Gastrocnemius medialis (tissue), 4 donors: Measurements from ENCODE around the gene SUMF1. TPM values are rescaled to one million over a fixed set of nuclear protein-coding genes. Genes with fewer than 3 reads are reported as not detected.

Source experiments
- ATAC-seq, 2 donors: fragments of 150-250 bp; one replicate each; pipeline ENCODE4 v1.9.1; 2016
- DNase-seq, 2 donors: peaks; one replicate each; pipeline ENCODE4 v3.0.0-alpha.2; 2019
- H3K27ac ChIP-seq, 4 donors: fragments of 200-600 bp; sonication (generic); 1 replicate in 1 of 4; 2 replicates in 3 of 4; pipeline ENCODE4 v1.5.1; 2016 to 2018; ENCODE audit warnings: mild to moderate bottlenecking in 2 of 4, moderate library complexity in 1 of 4
- H3K27me3 ChIP-seq, 3 donors: fragments of 200-600 bp; sonication (generic) in 2 of 3; 1 replicate in 1 of 3; 2 replicates in 2 of 3; pipeline versions ENCODE4 v1.5.1 to v1.6.0; 2016 to 2019; ENCODE audit warnings: mild to moderate bottlenecking in 1 of 3, moderate library complexity in 1 of 3
- H3K36me3 ChIP-seq, 2 donors: fragments of 200-600 bp; sonication (generic) in 1 of 2; one replicate each; pipeline ENCODE4 v1.5.1; 2017 to 2018
- H3K4me1 ChIP-seq, 2 donors: fragments of 200-600 bp; sonication (generic) in 1 of 2; one replicate each; pipeline ENCODE4 v1.5.1; 2016 to 2017; ENCODE audit warnings: mild to moderate bottlenecking in 2 of 2
- H3K4me3 ChIP-seq, 4 donors: fragments of 200-600 bp; sonication (generic) in 3 of 4; 1 replicate in 1 of 4; 2 replicates in 3 of 4; pipeline ENCODE4 v1.5.1; 2016 to 2019; ENCODE audit warnings: mild to moderate bottlenecking in 2 of 4
- H3K9me3 ChIP-seq, 3 donors: fragments of 200-600 bp; sonication (generic) in 2 of 3; 1 replicate in 1 of 3; 2 replicates in 2 of 3; pipeline ENCODE4 v1.5.1; 2016 to 2019
- CTCF ChIP-seq, 5 experiments: fragments of 450-650 bp in 3 of 5; fragments of 200-600 bp in 2 of 5; sonication (generic) in 2 of 5; IDR thresholded peaks in 4 of 5; conservative IDR thresholded peaks in 1 of 5; 1 replicate in 4 of 5; 2 replicates in 1 of 5; pipeline ENCODE4 v1.5.1; 2016 to 2019; ENCODE audit warnings: antibody characterized with exemption in 5 of 5, mild to moderate bottlenecking in 3 of 5, moderate library complexity in 3 of 5
- POLR2A ChIP-seq, 2 donors: fragments of 450-650 bp; IDR thresholded peaks; one replicate each; pipeline ENCODE4 v1.6.1; 2017; ENCODE audit warnings: antibody characterized with exemption in 2 of 2, mild to moderate bottlenecking in 2 of 2, moderate library complexity in 2 of 2
- in situ Hi-C, 4 donors: fragments of 200-750 bp; cut with MboI; loops; one replicate each; pipeline versions ENCODE4 v1.15.0 to v1.8.0; 2017; ENCODE audit warnings: low sequenced_read_pairs in 4 of 4
- intact Hi-C: fragments of 100-400 bp; cut with DNase I; formaldehyde crosslinking; loops from one replicate; pipeline ENCODE4 v1.15.1; 2023; ENCODE audit warnings: low total_unique reads
- total RNA-seq, 4 donors: library from RNA; depleted of rRNA; stranded (reverse); fragments of >200 nt; gene quantifications; one replicate each; pipeline versions ENCODE4 v1.1.0 to v1.2.3, GENCODE V29; 2016

SUMF1 gene
- total RNA-seq, 4 donors from 2014 or later = 4.4 to 9.4 (median 7.6) TPM

- in situ Hi-C loops = no loop called here
- Histone ChIP-seq H3K36me3 (no peaks in the 10 kb centered on the region), H3K4me1 (peaks cover 4% of the 10 kb centered on the region in 2 donors), H3K27me3 (no peaks in the 10 kb centered on the region), H3K9me3 (no peaks in the 10 kb centered on the region), H3K27ac (no peak overlapping the region), H3K4me3 (no peak overlapping the region)
- DNase-seq = no peak
- ATAC-seq = no peak
- intact Hi-C loops = no loop called here
- TF ChIP-seq CTCF (IDR thresholded peaks at IDR 0.05 in 4 of 5, conservative IDR thresholded peaks at IDR 0.05 in 1 of 5) (no peak), POLR2A (IDR thresholded peaks at IDR 0.05) (no peak)
Observed at GRCh38 chr3:4326868-4327267, 140.2 kb downstream of the SUMF1 start.

GRCh38 chr3:4323246-4324027 lies 143.6 kb downstream of the SUMF1 start:
- in situ Hi-C loops = no loop called here

GRCh38 chr3:4322635-4323034 lies 144.4 kb downstream of the SUMF1 start:
- H3K36me3 ChIP-seq = no peaks in the 10 kb centered on the region
- no peaks in the 10 kb centered on the region for H3K27me3 ChIP-seq
- DNase-seq (no peak), ATAC-seq (no peak)
- no peak overlapping the region for H3K27ac ChIP-seq
- peaks cover 4% of the 10 kb centered on the region in 2 donors for H3K4me1 ChIP-seq
- in situ Hi-C loops = no loop called here
- TF ChIP-seq POLR2A (IDR thresholded peaks at IDR 0.05) = no peak
- TF ChIP-seq CTCF (IDR thresholded peaks at IDR 0.05 in 4 of 5, conservative IDR thresholded peaks at IDR 0.05 in 1 of 5) = no peak
- H3K4me3 ChIP-seq = no peak overlapping the region
- H3K9me3 ChIP-seq = no peaks in the 10 kb centered on the region
- intact Hi-C loops = no loop called here

More at GRCh38 chr3:4323246-4324027, 143.6 kb downstream of the SUMF1 start:
- DNase-seq (no peak), ATAC-seq (no peak)
- Histone ChIP-seq H3K4me3 (no peak overlapping the region), H3K27ac (no peak overlapping the region), H3K36me3 (no peaks in the 10 kb centered on the region), H3K9me3 (no peaks in the 10 kb centered on the region), H3K27me3 (no peaks in the 10 kb centered on the region), H3K4me1 (peaks cover 4% of the 10 kb centered on the region in 2 donors)
- intact Hi-C loops = no loop called here
- TF ChIP-seq POLR2A (IDR thresholded peaks at IDR 0.05) (no peak), CTCF (IDR thresholded peaks at IDR 0.05 in 4 of 5, conservative IDR thresholded peaks at IDR 0.05 in 1 of 5) (no peak)

- no peaks in the 10 kb centered on the region for H3K9me3 ChIP-seq
- in situ Hi-C loops (no loop called here), intact Hi-C loops (no loop called here)
- H3K4me3 ChIP-seq = no peak overlapping the region
- ATAC-seq = no peak
- H3K27ac ChIP-seq = no peak overlapping the region
- H3K36me3 ChIP-seq = peaks cover 0 to 5% of the 10 kb centered on the region in 2 donors
- no peak for DNase-seq
- no peaks in the 10 kb centered on the region for H3K27me3 ChIP-seq
- no peak for TF ChIP-seq POLR2A (IDR thresholded peaks at IDR 0.05)
- TF ChIP-seq CTCF (IDR thresholded peaks at IDR 0.05 in 4 of 5, conservative IDR thresholded peaks at IDR 0.05 in 1 of 5) = no peak
- peaks cover 4% of the 10 kb centered on the region in 2 donors for H3K4me1 ChIP-seq
Observed at GRCh38 chr3:4321732-4322131, 145.3 kb downstream of the SUMF1 start.
